GM18907 (cell line): ENCODE results near the gene NMNAT2.
A peak's percentile ranks its signal among the peaks of the same experiment; 100 is the strongest.

ENCODE experiments used
- ATAC-seq: cut with Tn5 transposase; IDR thresholded peaks from one replicate; pipeline ENCODE4 v1.9.1; 2021; ENCODE audit warnings: mild to moderate bottlenecking, moderate library complexity; ENCODE audit not compliant: unreplicated experiment

The NMNAT2 gene

GRCh38 chr1:183319606-183320005 lies 98.6 kb downstream of the NMNAT2 start:
- no peak for ATAC-seq

- no peak for ATAC-seq
These were observed 99.1 kb downstream of the NMNAT2 start for GRCh38 chr1:183319051-183319450.

GRCh38 chr1:183318433-183318832 lies 99.7 kb downstream of the NMNAT2 start:
- ATAC-seq: peak; percentile 64

- no peak for ATAC-seq
These were observed 102.0 kb downstream of the NMNAT2 start for GRCh38 chr1:183315991-183316758.

- ATAC-seq: no peak
These were observed 105.1 kb downstream of the NMNAT2 start for GRCh38 chr1:183313063-183313462.

- no peak for ATAC-seq
These were observed 107.3 kb downstream of the NMNAT2 start for GRCh38 chr1:183310753-183311479.

GRCh38 chr1:183308719-183309118 lies 109.5 kb downstream of the NMNAT2 start:
- ATAC-seq: no peak

- ATAC-seq: peak; percentile 50
These were observed 111.7 kb downstream of the NMNAT2 start for GRCh38 chr1:183306317-183307042.

- ATAC-seq: no peak
These were observed 113.6 kb downstream of the NMNAT2 start for GRCh38 chr1:183304440-183305107.

- ATAC-seq: no peak
These were observed 114.3 kb downstream of the NMNAT2 start for GRCh38 chr1:183303901-183304300.

- ATAC-seq: no peak
These were observed 114.9 kb downstream of the NMNAT2 start for GRCh38 chr1:183303323-183303645.

GRCh38 chr1:183302452-183303322 lies 115.5 kb downstream of the NMNAT2 start:
- no peak for ATAC-seq

GRCh38 chr1:183301239-183301638 lies 116.9 kb downstream of the NMNAT2 start:
- no peak for ATAC-seq

- no peak for ATAC-seq
These were observed 117.4 kb downstream of the NMNAT2 start for GRCh38 chr1:183300828-183301227.

GRCh38 chr1:183300395-183300794 lies 117.8 kb downstream of the NMNAT2 start:
- ATAC-seq: no peak

- ATAC-seq: no peak
These were observed 121.4 kb downstream of the NMNAT2 start for GRCh38 chr1:183296782-183297181.

- ATAC-seq: no peak
These were observed 122.7 kb downstream of the NMNAT2 start for GRCh38 chr1:183295521-183295920.

GRCh38 chr1:183293876-183294275 lies 124.3 kb downstream of the NMNAT2 start:
- ATAC-seq: no peak

GRCh38 chr1:183293241-183293640 lies 124.9 kb downstream of the NMNAT2 start:
- no peak for ATAC-seq

- no peak for ATAC-seq
These were observed 126.2 kb downstream of the NMNAT2 start for GRCh38 chr1:183291802-183292514.
